Measurements from ENCODE around the gene SLC6A20.

The SLC6A20 gene

GRCh38 chr3:45741742-45742460, 54.4 kb downstream of the SLC6A20 start:
- Histone ChIP-seq H3K4me1 (ENCODE audit: insufficient read depth, poor library complexity, severe bottlenecking) (no peaks in the 10 kb centered on the region), H3K27me3 (ENCODE audit: insufficient read depth, poor library complexity, severe bottlenecking) (no peaks in the 10 kb centered on the region), H3K27ac (ENCODE audit: poor library complexity, severe bottlenecking) (no peak overlapping the region), H3K4me3 (ENCODE audit: severe bottlenecking) (no peak overlapping the region), H3K36me3 (ENCODE audit: low read depth) (peaks cover 59% of the 10 kb centered on the region), H3K9me3 (ENCODE audit: severe bottlenecking) (no peaks in the 10 kb centered on the region)
- no peak for TF ChIP-seq CTCF (IDR thresholded peaks at IDR 0.05; ENCODE audit: poor library complexity, severe bottlenecking)
- DNase-seq (ENCODE audit: low spot score) (no peak), ATAC-seq (ENCODE audit: low read depth) (no peak)

GRCh38 chr3:45741247-45741646, 55.1 kb downstream of the SLC6A20 start:
- no peak for ATAC-seq (ENCODE audit: low read depth)
- Histone ChIP-seq H3K4me3 (ENCODE audit: severe bottlenecking) (no peak overlapping the region), H3K4me1 (ENCODE audit: insufficient read depth, poor library complexity, severe bottlenecking) (no peaks in the 10 kb centered on the region), H3K9me3 (ENCODE audit: severe bottlenecking) (no peaks in the 10 kb centered on the region), H3K27ac (ENCODE audit: poor library complexity, severe bottlenecking) (no peak overlapping the region), H3K27me3 (ENCODE audit: insufficient read depth, poor library complexity, severe bottlenecking) (no peaks in the 10 kb centered on the region), H3K36me3 (ENCODE audit: low read depth) (peaks cover 65% of the 10 kb centered on the region)
- DNase-seq (ENCODE audit: low spot score) = no peak
- TF ChIP-seq CTCF (IDR thresholded peaks at IDR 0.05; ENCODE audit: poor library complexity, severe bottlenecking) = no peak

- peaks cover 77% of the 10 kb centered on the region for H3K36me3 ChIP-seq (ENCODE audit: low read depth)
- no peaks in the 10 kb centered on the region for H3K9me3 ChIP-seq (ENCODE audit: severe bottlenecking)
- no peaks in the 10 kb centered on the region for H3K4me1 ChIP-seq (ENCODE audit: insufficient read depth, poor library complexity, severe bottlenecking)
- TF ChIP-seq CTCF (IDR thresholded peaks at IDR 0.05; ENCODE audit: poor library complexity, severe bottlenecking) = no peak
- H3K27me3 ChIP-seq (ENCODE audit: insufficient read depth, poor library complexity, severe bottlenecking) = no peaks in the 10 kb centered on the region
- DNase-seq (ENCODE audit: low spot score) (no peak), ATAC-seq (ENCODE audit: low read depth) (no peak)
- H3K4me3 ChIP-seq (ENCODE audit: severe bottlenecking) = no peak overlapping the region
- no peak overlapping the region for H3K27ac ChIP-seq (ENCODE audit: poor library complexity, severe bottlenecking)
Observed at GRCh38 chr3:45739991-45740390, 56.3 kb downstream of the SLC6A20 start.

GRCh38 chr3:45737234-45737633, 59.1 kb downstream of the SLC6A20 start:
- H3K9me3 ChIP-seq (ENCODE audit: severe bottlenecking) = no peaks in the 10 kb centered on the region
- no peaks in the 10 kb centered on the region for H3K27me3 ChIP-seq (ENCODE audit: insufficient read depth, poor library complexity, severe bottlenecking)
- H3K36me3 ChIP-seq (ENCODE audit: low read depth) = peaks cover 73% of the 10 kb centered on the region
- TF ChIP-seq CTCF (IDR thresholded peaks at IDR 0.05; ENCODE audit: poor library complexity, severe bottlenecking) = no peak
- H3K4me3 ChIP-seq (ENCODE audit: severe bottlenecking) = no peak overlapping the region
- H3K4me1 ChIP-seq (ENCODE audit: insufficient read depth, poor library complexity, severe bottlenecking) = no peaks in the 10 kb centered on the region
- no peak for DNase-seq (ENCODE audit: low spot score)
- no peak overlapping the region for H3K27ac ChIP-seq (ENCODE audit: poor library complexity, severe bottlenecking)
- no peak for ATAC-seq (ENCODE audit: low read depth)

- H3K36me3 ChIP-seq (ENCODE audit: low read depth) = peaks cover 79% of the 10 kb centered on the region
- no peak for ATAC-seq (ENCODE audit: low read depth)
- TF ChIP-seq CTCF (IDR thresholded peaks at IDR 0.05; ENCODE audit: poor library complexity, severe bottlenecking) = no peak
Observed at GRCh38 chr3:45736707-45737106, 59.6 kb downstream of the SLC6A20 start.

More at GRCh38 chr3:45736707-45737106, 59.6 kb downstream of the SLC6A20 start:
- Histone ChIP-seq H3K4me3 (ENCODE audit: severe bottlenecking) (no peak overlapping the region), H3K27ac (ENCODE audit: poor library complexity, severe bottlenecking) (no peak overlapping the region), H3K27me3 (ENCODE audit: insufficient read depth, poor library complexity, severe bottlenecking) (no peaks in the 10 kb centered on the region), H3K4me1 (ENCODE audit: insufficient read depth, poor library complexity, severe bottlenecking) (no peaks in the 10 kb centered on the region), H3K9me3 (ENCODE audit: severe bottlenecking) (no peaks in the 10 kb centered on the region)
- no peak for DNase-seq (ENCODE audit: low spot score)

Measured in RWPE2 (cell line).